ENCODE measurements around the gene TATDN2.
"Not testable (repeated sequence)": the region's sequence is repeated elsewhere in the genome, so short reads cannot be mapped to it uniquely, and the experiment has no call there.

TATDN2 gene

GRCh38 chr3:10292505-10293419 lies 44.5 kb downstream of the TATDN2 start, which contains the start of gene GHRL:
GHRL (minus strand) TSS chr3:10292947; CDS start chr3:10290180, 2,767 bp downstream.
- DNase-seq (ENCODE audit: low spot score), result no peak

- no peak for DNase-seq (ENCODE audit: low spot score)
Observed at GRCh38 chr3:10294030-10294586, 45.8 kb downstream of the TATDN2 start.

GRCh38 chr3:10298064-10298463 lies 49.8 kb downstream of the TATDN2 start:
- DNase-seq (ENCODE audit: low spot score), result not testable (repeated sequence)

GRCh38 chr3:10299175-10299574 lies 50.9 kb downstream of the TATDN2 start:
- no peak for DNase-seq (ENCODE audit: low spot score)

- no peak for DNase-seq (ENCODE audit: low spot score)
Observed at GRCh38 chr3:10299679-10300078, 51.4 kb downstream of the TATDN2 start.

GRCh38 chr3:10300087-10300486 lies 51.8 kb downstream of the TATDN2 start:
- no peak for DNase-seq (ENCODE audit: low spot score)

- DNase-seq (ENCODE audit: low spot score), result no peak
Observed at GRCh38 chr3:10303105-10303504, 54.8 kb downstream of the TATDN2 start.

GRCh38 chr3:10303785-10304184 lies 55.5 kb downstream of the TATDN2 start:
- DNase-seq (ENCODE audit: low spot score), result no peak

- no peak for DNase-seq (ENCODE audit: low spot score)
Observed at GRCh38 chr3:10304905-10305304, 56.6 kb downstream of the TATDN2 start.

- DNase-seq (ENCODE audit: low spot score), result no peak
Observed at GRCh38 chr3:10305331-10305902, 57.2 kb downstream of the TATDN2 start.

GRCh38 chr3:10306156-10306555 lies 57.9 kb downstream of the TATDN2 start:
- no peak for DNase-seq (ENCODE audit: low spot score)

GRCh38 chr3:10308678-10309077 lies 60.4 kb downstream of the TATDN2 start:
- DNase-seq (ENCODE audit: low spot score), result no peak

GRCh38 chr3:10309736-10310135 lies 61.5 kb downstream of the TATDN2 start:
- no peak for DNase-seq (ENCODE audit: low spot score)

- no peak for DNase-seq (ENCODE audit: low spot score)
Observed at GRCh38 chr3:10310578-10310977, 62.3 kb downstream of the TATDN2 start.

GRCh38 chr3:10311710-10312109 lies 63.5 kb downstream of the TATDN2 start:
- no peak for DNase-seq (ENCODE audit: low spot score)

GRCh38 chr3:10312391-10312790 lies 64.1 kb downstream of the TATDN2 start:
- DNase-seq (ENCODE audit: low spot score), result no peak

- DNase-seq (ENCODE audit: low spot score), result no peak
Observed at GRCh38 chr3:10312861-10313260, 64.6 kb downstream of the TATDN2 start.

GRCh38 chr3:10315101-10315500 lies 66.8 kb downstream of the TATDN2 start:
- DNase-seq (ENCODE audit: low spot score), result no peak

- no peak for DNase-seq (ENCODE audit: low spot score)
Observed at GRCh38 chr3:10315771-10316344, 67.6 kb downstream of the TATDN2 start.

- DNase-seq (ENCODE audit: low spot score), result no peak
Observed at GRCh38 chr3:10317311-10317960, 69.2 kb downstream of the TATDN2 start.

GRCh38 chr3:10317961-10318350 lies 69.7 kb downstream of the TATDN2 start:
- no peak for DNase-seq (ENCODE audit: low spot score)

GRCh38 chr3:10319251-10319650 lies 71.0 kb downstream of the TATDN2 start:
- DNase-seq (ENCODE audit: low spot score), result no peak
